ENCODE data around the gene CDH4.

Gene CDH4

DNA sequence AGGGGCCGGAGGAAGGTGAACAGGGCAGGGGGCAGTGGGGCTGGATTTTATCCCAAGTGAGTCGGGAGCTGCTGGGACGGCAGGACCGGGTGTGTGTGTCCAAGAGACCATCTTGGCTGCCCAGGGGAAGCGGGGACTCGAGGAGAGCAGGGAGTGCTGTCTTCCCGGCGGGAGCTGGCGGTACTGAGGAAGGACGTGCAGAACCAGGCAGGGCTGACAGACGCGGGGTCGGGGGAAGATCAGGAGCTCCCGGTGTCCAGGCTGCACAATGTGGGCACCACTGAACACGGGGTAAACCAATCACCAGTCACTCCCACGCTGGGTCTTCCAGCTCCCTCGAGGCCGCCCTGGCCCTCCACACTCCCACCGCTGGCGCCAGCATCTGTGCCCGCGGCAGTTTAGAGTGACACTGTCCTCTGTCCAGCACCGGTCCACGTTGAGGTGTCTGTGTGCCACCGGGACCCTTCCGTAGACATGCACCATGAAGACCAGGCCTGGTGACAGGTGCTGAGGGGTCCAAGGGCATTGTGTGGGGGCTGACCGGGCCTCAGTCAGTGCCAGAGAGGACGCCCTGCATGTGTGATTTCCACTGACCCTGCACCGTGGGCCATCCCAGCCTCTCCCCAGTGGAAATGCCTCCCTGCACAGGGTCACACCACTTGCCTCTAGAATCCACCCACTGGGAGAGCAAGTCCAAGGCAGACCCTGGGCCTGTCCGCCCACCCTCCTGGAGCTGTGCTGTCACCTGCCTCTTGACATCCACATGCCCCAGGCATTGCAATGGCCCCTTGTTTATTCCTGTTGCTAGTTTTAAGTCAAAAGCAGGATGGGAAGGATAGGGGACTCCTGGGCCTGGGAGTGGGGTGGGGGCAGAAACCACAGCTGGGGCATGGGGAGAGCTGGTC is 411.7 kb downstream of the CDH4 start:
- no peak for DNase-seq

DNA sequence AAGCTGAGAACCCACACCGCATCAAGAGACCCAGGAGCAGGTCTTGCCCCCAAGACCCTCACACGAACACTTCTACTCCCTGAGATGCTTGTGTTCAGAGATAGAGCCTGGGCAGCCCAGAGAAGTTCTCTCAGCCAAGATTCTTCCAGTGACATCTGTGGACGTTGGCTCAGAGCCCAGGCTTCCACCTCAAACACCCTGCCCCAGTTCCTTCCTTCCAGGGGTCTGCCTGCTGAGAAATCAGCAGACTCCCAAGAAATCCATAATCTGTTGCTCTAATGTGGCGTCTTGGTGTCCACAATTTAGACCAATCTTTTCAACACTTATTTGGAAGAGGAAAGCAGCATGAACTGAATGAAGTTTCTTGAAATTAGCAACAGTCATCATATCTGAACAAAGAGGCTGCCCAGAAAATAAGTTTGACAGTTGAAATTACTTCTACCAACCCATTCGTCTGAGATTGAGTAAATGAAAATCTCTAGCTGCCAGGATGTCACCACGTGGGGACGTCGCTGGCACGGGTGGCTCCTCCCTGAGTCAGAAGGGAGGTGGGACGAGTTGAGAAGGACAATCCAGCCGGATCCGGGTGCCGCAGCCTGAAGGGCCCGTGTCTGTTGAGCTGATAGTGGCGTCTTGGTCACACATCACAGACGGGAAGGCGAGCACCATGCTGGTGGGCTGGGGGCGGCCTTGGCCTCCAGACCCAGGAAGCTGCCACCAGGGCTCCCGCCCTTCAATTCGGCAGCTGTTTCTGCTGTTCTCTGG is 412.7 kb downstream of the CDH4 start:
- no peak for DNase-seq

DNA sequence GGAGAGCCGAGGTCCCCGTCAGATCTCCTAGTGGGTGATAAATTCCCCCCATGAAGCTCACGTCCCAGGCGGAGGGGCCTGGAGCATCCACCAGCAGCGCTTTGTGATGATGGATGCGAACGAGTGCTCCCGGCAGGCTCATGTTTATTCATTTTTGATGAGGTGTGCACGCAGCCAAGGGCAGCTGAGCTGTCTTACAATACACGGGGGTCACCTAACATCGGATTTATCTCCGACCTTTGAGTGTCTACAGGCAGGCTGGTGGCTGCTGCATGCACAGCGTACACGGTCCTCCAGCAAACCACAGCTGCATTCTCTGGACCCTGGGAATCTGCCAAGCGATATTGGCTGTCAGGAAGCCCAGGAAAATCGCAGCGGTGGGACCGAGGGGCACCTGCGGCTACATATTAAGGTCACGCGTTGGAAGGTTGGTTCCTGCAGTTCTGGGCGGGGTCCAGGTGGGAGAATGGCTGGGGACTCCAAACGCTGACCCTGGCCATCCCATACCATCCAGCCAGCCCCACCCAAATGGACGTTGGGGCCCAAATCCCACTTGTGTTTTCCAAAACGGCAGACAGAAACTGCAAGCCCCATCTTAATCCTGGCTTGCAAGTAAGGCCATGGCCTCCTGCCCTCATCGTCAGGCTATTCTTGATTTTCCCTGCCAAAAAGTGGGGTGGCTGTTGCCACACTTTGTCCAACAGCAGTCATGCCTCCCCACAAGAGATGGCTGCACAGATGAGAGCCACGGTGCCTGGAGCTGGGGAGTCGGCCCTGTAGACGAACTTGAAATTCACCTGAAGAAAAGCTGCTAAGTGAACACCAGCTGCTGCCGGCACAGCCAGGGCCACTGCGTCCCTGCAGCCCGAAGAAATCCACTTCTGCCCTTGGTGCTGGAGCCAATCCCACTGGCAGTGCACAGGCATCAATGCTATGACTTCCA is 413.7 kb downstream of the CDH4 start:
- DNase-seq = no peak

DNA sequence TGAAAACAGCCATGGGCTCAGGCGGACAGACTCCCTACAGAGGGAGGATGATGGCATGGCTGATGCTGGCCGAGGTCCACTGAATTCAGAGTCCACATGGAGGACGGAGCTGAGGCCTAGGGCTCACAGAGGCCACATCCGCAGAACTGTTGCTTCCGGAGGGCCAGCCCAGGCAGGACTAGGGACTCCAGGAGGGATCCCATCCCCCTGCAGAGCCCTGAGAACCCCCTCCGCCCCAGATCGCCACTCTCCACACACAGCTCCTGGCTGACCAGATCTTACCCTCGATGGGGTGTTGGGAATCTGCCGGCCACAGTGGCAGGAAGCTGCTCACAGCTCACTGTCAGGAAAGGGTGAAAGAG is 414.4 kb downstream of the CDH4 start:
- DNase-seq = no peak

- no peak for DNase-seq
Observed at GRCh38 chr20:61667056-61667792, 415.2 kb downstream of the CDH4 start.

DNA sequence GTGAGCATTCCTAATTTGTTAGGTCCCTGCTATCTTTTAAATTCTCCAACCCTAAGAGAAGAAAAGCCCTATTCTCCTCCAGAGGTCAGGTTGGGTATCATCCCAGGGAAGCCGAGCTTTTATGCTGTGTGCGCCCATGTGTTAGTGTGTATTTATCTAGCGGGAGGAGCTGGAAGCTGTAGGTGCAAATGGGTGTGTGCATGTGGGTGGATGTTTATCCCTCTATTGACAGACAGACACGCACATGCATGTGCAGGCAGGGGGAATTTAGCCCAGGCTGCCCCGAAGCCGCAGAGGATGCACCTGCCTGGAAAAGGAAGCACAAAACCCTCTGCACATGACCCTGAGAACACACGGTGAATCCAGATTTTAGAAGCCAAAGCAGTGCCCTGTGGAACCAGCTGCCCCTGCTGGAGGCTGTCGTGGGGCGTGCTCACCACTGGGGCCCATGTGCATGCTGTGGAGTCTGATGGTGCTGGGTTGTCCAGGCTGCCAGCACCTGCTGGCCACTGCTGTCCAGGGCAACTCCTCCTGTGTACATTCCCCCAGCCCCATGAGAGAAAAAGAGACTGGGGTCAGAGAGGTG is 416.1 kb downstream of the CDH4 start:
- no peak for DNase-seq

- no peak for DNase-seq
Observed at GRCh38 chr20:61668771-61669503, 416.9 kb downstream of the CDH4 start.

- no peak for DNase-seq
Observed at GRCh38 chr20:61670274-61670673, 418.2 kb downstream of the CDH4 start.

- no peak for DNase-seq
Observed at GRCh38 chr20:61671559-61671958, 419.5 kb downstream of the CDH4 start.

DNA sequence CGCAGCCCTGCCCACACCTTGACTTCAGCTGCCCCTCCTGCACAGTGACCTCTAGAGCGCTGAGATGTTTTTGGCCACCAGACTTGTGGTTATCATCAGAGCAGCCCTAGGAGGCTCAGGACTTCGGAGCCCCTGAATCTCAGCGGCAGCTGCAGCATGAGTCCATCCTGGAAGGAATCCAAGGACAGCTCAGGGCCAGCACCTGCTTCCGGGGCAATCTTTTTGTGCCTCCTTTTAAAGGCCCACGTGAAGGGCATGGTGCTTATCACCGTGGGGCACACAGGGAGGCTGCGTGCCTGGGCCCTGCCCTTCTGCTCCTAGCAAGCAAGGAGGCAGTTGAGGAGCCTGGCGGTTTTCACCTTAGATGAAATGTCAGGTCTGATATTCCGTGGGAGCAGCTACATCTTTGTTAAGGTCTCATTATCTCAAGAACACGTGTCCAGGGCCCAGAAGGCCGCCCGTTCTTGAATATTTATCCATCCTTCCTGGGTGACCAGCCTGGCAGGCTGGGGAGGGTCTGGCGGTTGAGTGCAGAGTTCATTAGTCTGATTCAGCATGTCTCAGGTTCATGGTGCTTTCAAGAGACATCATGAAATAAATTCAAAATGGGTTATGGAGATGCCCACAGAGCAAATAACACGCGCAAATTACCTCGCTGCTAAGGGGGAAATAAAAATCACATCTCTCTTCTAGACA is 421.2 kb downstream of the CDH4 start:
- DNase-seq = no peak

DNA sequence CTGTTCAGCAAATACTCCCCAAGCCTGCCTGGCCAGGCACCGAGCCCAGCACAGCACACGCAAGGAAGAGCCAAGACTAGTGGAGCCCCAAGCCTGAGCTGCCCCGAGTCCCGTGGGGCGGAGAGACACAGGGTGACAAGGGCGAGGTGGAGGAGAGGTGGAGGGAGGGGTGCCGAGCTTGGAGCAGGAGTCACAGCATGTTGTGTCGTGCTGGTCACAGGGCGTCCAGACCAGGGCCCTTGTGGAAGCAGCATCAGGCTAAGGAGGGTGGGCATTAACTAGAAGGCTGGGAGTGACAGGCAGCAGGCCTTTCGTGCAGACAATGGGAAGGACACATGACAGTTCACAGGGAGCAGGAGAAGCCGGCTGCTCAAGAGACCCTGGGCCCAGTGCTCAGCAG is 422.1 kb downstream of the CDH4 start:
- no peak for DNase-seq

GRCh38 chr20:61674688-61675087 is 422.6 kb downstream of the CDH4 start:
- no peak for DNase-seq

- no peak for DNase-seq
Observed at GRCh38 chr20:61677928-61678327, 425.9 kb downstream of the CDH4 start.

GRCh38 chr20:61678437-61678836 is 426.4 kb downstream of the CDH4 start:
- DNase-seq = no peak

GRCh38 chr20:61679473-61679872 is 427.4 kb downstream of the CDH4 start:
- DNase-seq = no peak

GRCh38 chr20:61680096-61680495 is 428.0 kb downstream of the CDH4 start:
- no peak for DNase-seq

GRCh38 chr20:61682114-61682995 is 430.3 kb downstream of the CDH4 start:
- no peak for DNase-seq

- no peak for DNase-seq
Observed at GRCh38 chr20:61682996-61683681, 431.1 kb downstream of the CDH4 start.

DNA sequence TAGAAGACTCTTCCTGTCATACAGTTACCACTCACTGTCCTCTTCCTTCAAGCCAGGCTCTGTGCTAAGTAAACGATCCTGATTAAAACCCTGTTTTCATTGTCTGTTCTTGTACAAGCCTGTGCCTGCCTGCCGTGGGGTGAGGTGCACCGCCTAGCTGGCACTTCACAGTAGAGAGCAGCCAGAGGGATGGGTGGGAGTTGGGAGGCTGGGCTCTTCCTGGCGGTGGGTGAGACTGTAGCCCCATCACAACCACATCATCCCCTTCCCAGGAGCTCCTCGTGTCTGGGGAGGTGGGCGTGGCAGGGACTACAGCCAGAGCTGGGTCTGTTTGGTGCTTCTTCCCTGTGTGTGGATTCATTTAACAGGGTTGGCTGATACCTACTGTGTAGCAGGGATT is 431.7 kb downstream of the CDH4 start:
- no peak for DNase-seq
